Mucosa of stomach (tissue), 1 donor: ENCODE data around the gene ERG.

ENCODE experiments used
- H3K27me3 ChIP-seq: one replicate; pipeline ENCODE4 v1.7.0; 2013; ENCODE audit warnings: mild to moderate bottlenecking, low read length; ENCODE audit not compliant: control insufficient read depth, insufficient read depth
- H3K36me3 ChIP-seq: one replicate; pipeline ENCODE4 v1.7.0; 2013; ENCODE audit warnings: low read length; ENCODE audit not compliant: control insufficient read depth, insufficient read depth
- H3K4me1 ChIP-seq: one replicate; pipeline ENCODE4 v1.7.0; 2013; ENCODE audit warnings: mild to moderate bottlenecking, low read length; ENCODE audit not compliant: control insufficient read depth, insufficient read depth
- H3K4me3 ChIP-seq: one replicate; pipeline ENCODE4 v1.7.0; 2013; ENCODE audit warnings: low read length
- H3K9ac ChIP-seq: one replicate; pipeline ENCODE4 v1.7.0; 2013; ENCODE audit warnings: mild to moderate bottlenecking, low read length, moderate library complexity
- H3K9me3 ChIP-seq: one replicate; pipeline ENCODE4 v1.7.0; 2013; ENCODE audit warnings: mild to moderate bottlenecking, low read length, moderate library complexity; ENCODE audit not compliant: control insufficient read depth
- donor health status: Pancreatic carcinoma.

ERG gene

DNA sequence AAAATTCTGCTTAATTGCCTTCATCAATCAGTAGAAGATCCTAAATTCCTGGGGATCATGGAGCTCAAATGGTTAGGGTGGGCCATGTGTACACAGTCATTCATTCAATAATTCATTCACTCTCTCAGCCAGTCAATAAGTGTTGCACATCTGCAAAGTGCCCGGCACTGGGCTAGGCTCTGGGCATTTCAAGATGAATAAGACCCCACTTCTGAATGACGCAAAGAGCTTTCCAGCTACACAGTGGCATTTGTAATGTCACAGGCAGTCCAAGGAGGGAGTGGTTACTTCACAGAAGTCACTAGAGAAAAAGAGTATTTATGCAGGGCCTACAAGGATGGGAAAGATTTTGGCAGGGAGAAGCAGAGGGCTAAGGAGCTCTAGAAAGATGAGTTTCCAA is 148.3 kb downstream of the ERG start:
- Histone ChIP-seq H3K4me1 (peaks cover 16% of the 10 kb centered on the region), H3K9me3 (no peaks in the 10 kb centered on the region), H3K9ac (no peak overlapping the region), H3K4me3 (no peak overlapping the region), H3K36me3 (no peaks in the 10 kb centered on the region), H3K27me3 (no peaks in the 10 kb centered on the region)

DNA sequence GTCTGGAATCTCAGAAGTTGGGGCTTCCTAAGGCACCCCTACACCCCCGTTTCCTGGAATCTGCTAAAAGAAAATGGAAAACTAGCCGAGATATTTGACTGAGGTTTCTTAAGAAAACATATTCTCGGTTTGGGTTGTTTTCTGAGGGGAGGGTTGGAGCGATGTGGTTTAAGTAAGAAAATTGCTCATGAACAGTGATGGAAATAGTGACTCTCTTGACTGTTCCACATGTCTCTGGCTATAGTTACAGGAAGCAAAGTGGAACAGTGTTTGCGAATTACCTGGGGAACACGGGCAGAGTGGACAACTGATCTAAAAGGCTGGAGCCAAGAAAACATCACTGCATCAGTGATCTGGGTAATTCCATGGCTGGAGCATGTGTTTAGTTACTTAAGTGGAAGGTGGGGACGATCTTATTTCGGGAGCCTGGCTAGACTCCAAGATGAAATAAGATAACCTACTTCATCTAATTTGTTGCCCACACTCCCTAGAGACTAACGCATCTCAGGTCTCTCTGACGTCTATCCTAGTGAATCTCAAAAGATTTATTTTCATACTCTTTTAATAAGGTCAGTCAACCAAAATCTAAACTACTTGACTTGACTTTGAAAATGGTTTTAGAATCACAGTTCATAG is 149.0 kb downstream of the ERG start:
- Histone ChIP-seq H3K4me1 (peaks cover 20% of the 10 kb centered on the region), H3K36me3 (no peaks in the 10 kb centered on the region), H3K9ac (no peak overlapping the region), H3K27me3 (no peaks in the 10 kb centered on the region), H3K4me3 (no peak overlapping the region), H3K9me3 (no peaks in the 10 kb centered on the region)

DNA sequence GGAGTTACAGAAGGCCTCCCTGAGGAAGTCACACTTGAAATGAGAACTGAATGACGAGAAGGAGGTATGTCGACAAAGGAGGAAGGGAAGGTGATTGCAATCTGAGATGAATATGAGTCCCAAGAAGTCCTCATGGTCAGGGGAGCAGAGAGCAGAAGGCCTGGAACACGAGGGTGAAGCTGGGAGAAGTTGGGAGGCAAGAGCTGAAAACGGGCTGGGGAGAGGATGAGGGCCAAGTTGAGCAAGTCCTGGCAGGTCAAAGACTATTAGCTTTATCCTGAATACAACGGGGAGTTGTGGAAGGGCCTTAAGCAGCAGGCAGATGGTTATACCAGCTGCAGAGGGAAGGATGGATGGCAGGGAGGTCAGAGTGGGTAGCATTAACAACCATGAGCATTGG is 152.0 kb downstream of the ERG start:
- H3K9me3 ChIP-seq, result no peaks in the 10 kb centered on the region
- no peaks in the 10 kb centered on the region for H3K27me3 ChIP-seq
- peaks cover 22% of the 10 kb centered on the region for H3K4me1 ChIP-seq
- H3K4me3 ChIP-seq, result no peak overlapping the region
- no peak overlapping the region for H3K9ac ChIP-seq
- no peaks in the 10 kb centered on the region for H3K36me3 ChIP-seq

DNA sequence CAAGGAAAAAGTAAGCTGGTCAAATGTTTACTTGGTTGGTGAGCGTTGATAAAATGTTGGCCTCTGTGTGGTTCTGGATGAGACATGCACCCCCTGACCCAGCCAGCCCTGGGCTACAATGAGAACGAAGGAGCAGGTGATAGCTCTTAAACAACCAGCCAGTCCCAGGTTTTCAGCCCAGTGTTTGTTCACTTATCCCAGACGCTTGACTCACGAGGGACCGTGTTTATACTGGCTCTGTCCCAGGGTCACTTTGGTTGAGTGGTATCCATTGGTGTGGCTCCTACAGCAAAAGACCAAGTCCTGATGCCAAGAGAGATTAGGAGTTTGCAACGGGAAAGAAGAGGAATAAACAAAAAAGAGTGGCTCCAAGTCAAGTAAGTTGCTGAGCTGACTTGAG is 154.6 kb downstream of the ERG start:
- no peaks in the 10 kb centered on the region for H3K9me3 ChIP-seq
- H3K9ac ChIP-seq, result no peak overlapping the region
- H3K4me3 ChIP-seq, result no peak overlapping the region
- H3K36me3 ChIP-seq, result no peaks in the 10 kb centered on the region
- peaks cover 18% of the 10 kb centered on the region for H3K4me1 ChIP-seq
- H3K27me3 ChIP-seq, result no peaks in the 10 kb centered on the region

DNA sequence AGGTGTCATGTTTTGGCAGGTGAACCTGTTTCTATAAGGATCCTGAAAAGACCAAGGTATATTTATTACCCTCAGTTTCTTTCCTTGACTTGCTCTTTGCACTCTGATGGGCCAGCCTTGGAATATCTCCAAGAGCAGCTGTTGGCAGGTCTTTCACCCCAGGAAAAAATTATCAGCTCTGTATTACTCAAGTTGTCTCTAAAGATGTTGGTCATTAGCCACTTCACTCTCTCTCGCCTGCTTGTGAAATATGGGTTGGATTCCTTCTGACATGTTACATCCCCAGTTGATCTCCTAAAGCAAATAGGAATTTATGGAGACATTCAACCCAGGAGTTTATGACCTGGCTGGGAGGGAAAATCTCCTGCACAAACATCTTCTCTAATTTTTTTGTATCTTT is 155.5 kb downstream of the ERG start:
- Histone ChIP-seq H3K9me3 (no peaks in the 10 kb centered on the region), H3K36me3 (no peaks in the 10 kb centered on the region), H3K4me1 (peaks cover 18% of the 10 kb centered on the region), H3K4me3 (no peak overlapping the region), H3K9ac (no peak overlapping the region), H3K27me3 (no peaks in the 10 kb centered on the region)

DNA sequence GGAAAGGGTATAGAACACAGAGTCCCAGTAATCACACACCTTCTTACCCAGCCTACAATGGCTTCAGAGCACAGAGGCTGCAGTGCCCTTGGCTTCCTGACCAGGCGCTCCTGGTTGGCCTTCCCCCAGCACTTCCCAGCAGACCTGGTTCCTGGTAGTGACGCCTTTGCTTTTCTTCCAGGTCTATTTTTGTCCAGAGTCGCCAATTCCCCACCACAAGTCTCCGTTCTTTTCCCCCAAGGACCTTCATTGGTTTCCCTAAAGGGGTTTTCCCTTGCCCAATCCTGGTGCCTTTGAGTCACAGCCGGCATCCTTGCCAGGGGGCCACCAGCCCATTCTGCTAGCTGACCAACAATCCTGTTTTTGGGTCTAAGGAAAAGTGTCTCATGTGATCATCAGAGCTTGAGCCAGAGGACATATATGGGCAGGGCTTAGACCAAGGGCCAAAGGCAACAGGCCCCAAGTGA is 156.7 kb downstream of the ERG start:
- H3K9ac ChIP-seq, result no peak overlapping the region
- no peak overlapping the region for H3K4me3 ChIP-seq
- H3K9me3 ChIP-seq, result no peaks in the 10 kb centered on the region
- H3K36me3 ChIP-seq, result no peaks in the 10 kb centered on the region
- H3K27me3 ChIP-seq, result no peaks in the 10 kb centered on the region
- peaks cover 18% of the 10 kb centered on the region for H3K4me1 ChIP-seq

DNA sequence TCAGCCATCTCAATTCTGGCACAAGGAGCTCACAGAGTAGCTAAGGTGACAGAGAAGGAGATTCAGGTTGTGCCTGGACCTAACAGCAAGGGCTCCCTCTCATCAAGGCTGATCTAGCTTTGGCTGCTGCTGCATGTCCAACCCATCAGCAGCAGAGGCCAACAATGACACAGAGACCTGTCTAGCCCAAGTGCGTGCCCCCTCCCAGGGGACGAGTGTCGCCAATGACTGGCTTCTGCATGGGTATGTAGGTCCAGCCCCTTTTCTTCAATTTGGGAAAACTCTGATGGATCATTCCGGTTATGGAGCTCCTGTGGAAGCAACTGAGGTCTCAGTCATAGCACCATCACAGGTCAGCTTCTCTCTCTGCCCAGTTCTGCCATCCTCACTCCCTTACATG is 158.1 kb downstream of the ERG start:
- H3K4me3 ChIP-seq, result no peak overlapping the region
- H3K9ac ChIP-seq, result no peak overlapping the region
- H3K4me1 ChIP-seq, result peaks cover 18% of the 10 kb centered on the region
- no peaks in the 10 kb centered on the region for H3K36me3 ChIP-seq
- H3K27me3 ChIP-seq, result no peaks in the 10 kb centered on the region
- H3K9me3 ChIP-seq, result no peaks in the 10 kb centered on the region

DNA sequence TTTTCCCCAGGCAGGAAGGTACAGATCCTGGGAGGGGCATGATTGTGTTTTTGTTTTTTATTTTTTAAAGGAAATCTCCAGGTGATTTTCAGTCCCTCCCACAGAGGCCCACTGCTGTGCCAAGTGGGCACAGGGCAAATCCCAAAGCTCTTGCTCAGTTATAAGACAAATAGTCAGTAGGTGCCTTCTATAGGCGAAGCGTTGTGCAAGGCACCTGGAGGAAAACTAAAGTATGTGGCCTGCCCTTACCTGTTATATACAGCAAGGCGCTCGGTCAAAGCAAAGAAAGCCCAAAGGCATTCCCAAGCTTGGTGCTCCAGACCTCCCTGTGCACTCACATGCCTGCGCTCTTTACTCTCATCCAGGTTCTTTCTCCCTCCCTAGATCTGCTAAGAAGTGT is 160.5 kb downstream of the ERG start:
- Histone ChIP-seq H3K27me3 (no peaks in the 10 kb centered on the region), H3K36me3 (no peaks in the 10 kb centered on the region), H3K4me3 (no peak overlapping the region), H3K9me3 (no peaks in the 10 kb centered on the region), H3K9ac (no peak overlapping the region), H3K4me1 (peaks cover 4% of the 10 kb centered on the region)

DNA sequence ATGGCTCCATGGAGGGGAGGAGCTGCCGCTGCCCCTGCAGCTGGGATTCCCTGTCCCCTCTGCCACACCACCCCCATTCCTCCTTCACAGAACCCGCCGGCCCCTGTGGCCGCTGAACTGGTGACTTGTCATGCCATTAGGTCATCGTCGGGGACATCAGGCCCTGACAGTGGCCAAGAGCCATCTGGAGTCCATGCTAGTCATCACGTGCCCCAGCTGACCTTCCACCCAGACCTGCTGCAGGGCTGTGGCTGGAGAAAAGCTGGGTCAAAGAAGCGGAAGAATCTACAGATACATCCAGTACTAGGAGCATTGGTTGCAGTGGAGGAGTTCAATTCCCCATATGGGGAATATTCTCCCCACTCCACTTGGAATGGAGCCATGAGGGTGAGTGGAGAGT is 163.4 kb downstream of the ERG start:
- H3K9me3 ChIP-seq, result no peaks in the 10 kb centered on the region
- H3K9ac ChIP-seq, result no peak overlapping the region
- H3K4me1 ChIP-seq, result no peaks in the 10 kb centered on the region
- no peaks in the 10 kb centered on the region for H3K27me3 ChIP-seq
- no peaks in the 10 kb centered on the region for H3K36me3 ChIP-seq
- H3K4me3 ChIP-seq, result no peak overlapping the region

DNA sequence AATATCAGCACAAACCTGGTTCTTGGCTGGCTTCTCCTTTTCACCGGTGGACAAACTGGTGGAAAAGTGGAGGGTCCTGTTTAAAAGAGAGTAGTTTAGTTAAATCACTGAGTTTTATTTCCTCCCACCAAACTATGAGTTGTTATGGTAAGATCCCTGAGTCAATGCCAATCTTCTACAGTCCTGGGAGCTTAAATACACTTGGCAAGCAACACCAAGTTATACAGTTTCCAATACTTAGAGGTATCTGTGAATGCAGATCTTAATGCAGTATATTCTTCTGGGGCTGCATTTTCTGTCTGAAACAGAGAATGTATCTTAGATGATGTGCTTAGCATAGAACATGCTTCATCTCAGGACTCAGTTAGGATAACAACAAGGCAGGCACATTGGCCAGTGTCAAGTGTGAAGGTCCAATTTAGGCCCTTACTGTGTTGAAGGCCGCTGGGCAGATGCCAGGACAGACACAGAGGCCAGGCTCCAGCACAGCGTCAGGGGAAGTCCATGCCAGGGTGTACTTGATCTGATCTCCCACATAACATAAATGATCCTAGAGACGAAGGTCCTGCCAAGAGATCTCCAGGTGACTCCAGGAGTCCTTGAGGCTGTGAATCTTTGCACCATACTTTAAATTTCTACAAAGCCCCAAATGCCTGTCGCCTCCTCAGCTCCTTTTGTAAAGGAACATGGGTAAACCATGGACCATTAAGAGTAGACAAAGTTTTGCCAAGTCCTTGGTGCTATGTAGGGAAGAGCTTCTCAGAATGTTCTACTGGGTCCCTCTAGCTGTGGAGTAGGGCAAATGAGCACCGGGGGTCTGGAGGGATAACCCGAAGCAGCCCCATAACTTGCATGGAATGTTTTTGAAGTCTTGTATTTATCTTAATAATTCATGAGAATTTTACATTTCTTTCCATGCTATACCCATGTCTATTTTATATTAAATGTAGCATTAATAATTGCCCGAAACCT is 164.7 kb downstream of the ERG start:
- Histone ChIP-seq H3K36me3 (no peaks in the 10 kb centered on the region), H3K4me3 (no peak overlapping the region), H3K27me3 (no peaks in the 10 kb centered on the region), H3K4me1 (no peaks in the 10 kb centered on the region), H3K9ac (no peak overlapping the region), H3K9me3 (no peaks in the 10 kb centered on the region)

DNA sequence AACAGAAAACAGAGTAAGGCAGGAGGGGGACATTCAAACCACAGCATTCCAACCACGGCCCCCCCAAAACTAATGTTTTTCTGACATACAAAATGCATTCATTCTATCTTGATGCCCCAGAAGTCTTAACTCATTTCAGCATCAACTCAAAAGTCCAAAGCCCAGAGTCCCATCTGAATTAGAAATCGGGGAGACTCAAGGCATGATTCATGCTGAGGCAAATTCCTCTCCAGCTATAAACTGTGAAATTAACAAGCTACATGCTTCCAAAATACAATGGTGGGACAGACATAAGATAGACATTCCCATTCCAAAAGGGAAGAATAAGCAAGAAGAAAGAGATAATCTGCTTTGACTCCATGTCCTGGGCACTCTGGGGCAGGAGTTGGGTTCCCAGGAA is 167.6 kb downstream of the ERG start:
- Histone ChIP-seq H3K4me3 (no peak overlapping the region), H3K4me1 (no peaks in the 10 kb centered on the region), H3K9ac (no peak overlapping the region), H3K27me3 (no peaks in the 10 kb centered on the region), H3K36me3 (no peaks in the 10 kb centered on the region), H3K9me3 (no peaks in the 10 kb centered on the region)
